BLaER1 treated with 17β-estradiol and CSF1 and Interleukin-3, amounts not matched to agents 10 nM and 100 nM (cell line): ENCODE data around the gene DIAPH2.
A peak's percentile ranks its signal among the peaks of the same experiment; 100 is the strongest.

Source experiments
- H3K27ac ChIP-seq, 11 experiments: shearing (Covaris generic); formaldehyde crosslinking; 2 replicates each; pipeline ENCODE4 v1.8.1; 2022
- H3K27me3 ChIP-seq, 11 experiments: shearing (Covaris generic); formaldehyde crosslinking; 2 replicates each; pipeline ENCODE4 v1.8.1; 2022
- H3K36me3 ChIP-seq, 11 experiments: shearing (Covaris generic); formaldehyde crosslinking; 2 replicates each; pipeline ENCODE4 v1.8.1; 2022
- H3K4me1 ChIP-seq, 10 experiments: shearing (Covaris generic); formaldehyde crosslinking; 2 replicates each; pipeline ENCODE4 v1.8.1; 2022
- H3K4me2 ChIP-seq, 11 experiments: shearing (Covaris generic); formaldehyde crosslinking; 2 replicates each; pipeline ENCODE4 v1.8.1; 2022
- H3K4me3 ChIP-seq, 10 experiments: shearing (Covaris generic); formaldehyde crosslinking; 2 replicates each; pipeline ENCODE4 v1.8.1; 2022
- H3K9ac ChIP-seq, 11 experiments: shearing (Covaris generic); formaldehyde crosslinking; 2 replicates each; pipeline ENCODE4 v1.8.1; 2022
- H3K9me3 ChIP-seq, 11 experiments: shearing (Covaris generic); formaldehyde crosslinking; replicated peaks in 1 of 11; 2 replicates each; pipeline ENCODE4 v1.8.1; 2022
- H4K20me1 ChIP-seq, 11 experiments: shearing (Covaris generic); formaldehyde crosslinking; 2 replicates each; pipeline ENCODE4 v1.8.1; 2022
- Cebpa-rat ChIP-seq, 11 experiments: shearing (Covaris generic); IDR thresholded peaks; 2 replicates each; pipeline ENCODE4 v1.8.1; 2022

DIAPH2 gene

GRCh38 chrX:96684339-96685209 is at the start of gene DIAPH2:
TSS of gene DIAPH2 (plus strand) at chrX:96684842.
- H4K20me1 ChIP-seq, result peaks cover 0 to 10% (median 0%) of the 10 kb centered on the region in 11 experiments; a peak in 1 of 22 replicates
- peak within 1 kb of the TSS; percentile 67 to 89 (median 80) for H3K4me3 ChIP-seq
- peak within 1 kb of the TSS; percentile 85 to 95 (median 92) for H3K9ac ChIP-seq
- no peak for TF ChIP-seq Cebpa-rat (IDR thresholded peaks at IDR 0.05)
- peaks cover 0 to 27% (median 13%) of the 10 kb centered on the region in 10 experiments; a peak in 14 of 20 replicates for H3K4me1 ChIP-seq
- no peaks in the 10 kb centered on the region; a peak in 1 of 22 replicates for H3K36me3 ChIP-seq
- H3K4me2 ChIP-seq, result peak within 1 kb of the TSS; percentile 52 to 70 (median 61)
- peaks cover 51 to 99% (median 98%) of the 10 kb centered on the region in 11 experiments for H3K27me3 ChIP-seq
- H3K9me3 ChIP-seq, result peaks cover 0 to 12% (median 0%) of the 10 kb centered on the region in 11 experiments; a peak in 3 of 22 replicates
- H3K27ac ChIP-seq, result peak within 1 kb of the TSS; percentile 84 to 96 (median 93)

GRCh38 chrX:96650023-96650422 is 34.6 kb upstream of the DIAPH2 start:
- TF ChIP-seq Cebpa-rat (IDR thresholded peaks at IDR 0.05), result no peak
- no peaks in the 10 kb centered on the region for H3K9me3 ChIP-seq
- H3K9ac ChIP-seq, result no peak overlapping the region
- no peak overlapping the region for H3K4me3 ChIP-seq
- H3K4me2 ChIP-seq, result no peak overlapping the region
- no peaks in the 10 kb centered on the region for H3K36me3 ChIP-seq
- H4K20me1 ChIP-seq, result no peaks in the 10 kb centered on the region
- no peaks in the 10 kb centered on the region for H3K4me1 ChIP-seq
- no peak overlapping the region for H3K27ac ChIP-seq
- peaks cover 83 to 100% (median 95%) of the 10 kb centered on the region in 11 experiments for H3K27me3 ChIP-seq

- H3K9ac ChIP-seq, result no peak overlapping the region
- no peak overlapping the region for H3K4me2 ChIP-seq
- no peak overlapping the region for H3K4me3 ChIP-seq
- no peaks in the 10 kb centered on the region; a peak in 1 of 22 replicates for H4K20me1 ChIP-seq
- H3K36me3 ChIP-seq, result no peaks in the 10 kb centered on the region
- peaks cover 0 to 15% (median 4%) of the 10 kb centered on the region in 11 experiments; a peak in 7 of 22 replicates for H3K9me3 ChIP-seq
- no peaks in the 10 kb centered on the region for H3K4me1 ChIP-seq
- peaks cover 58 to 100% (median 95%) of the 10 kb centered on the region in 11 experiments for H3K27me3 ChIP-seq
- H3K27ac ChIP-seq, result no peak overlapping the region
- no peak for TF ChIP-seq Cebpa-rat (IDR thresholded peaks at IDR 0.05)
Observed at GRCh38 chrX:96655947-96656623, 28.6 kb upstream of the DIAPH2 start.

GRCh38 chrX:96682516-96682915 is 2.1 kb upstream of the DIAPH2 start:
- no peak overlapping the region for H3K9ac ChIP-seq
- H3K4me3 ChIP-seq, result no peak overlapping the region
- H4K20me1 ChIP-seq, result no peaks in the 10 kb centered on the region; a peak in 1 of 22 replicates
- H3K27ac ChIP-seq, result no peak overlapping the region
- H3K36me3 ChIP-seq, result no peaks in the 10 kb centered on the region
- TF ChIP-seq Cebpa-rat (IDR thresholded peaks at IDR 0.05), result no peak
- no peak overlapping the region for H3K4me2 ChIP-seq
- peaks cover 0 to 12% (median 0%) of the 10 kb centered on the region in 11 experiments; a peak in 3 of 22 replicates for H3K9me3 ChIP-seq
- H3K27me3 ChIP-seq, result peaks cover 56 to 100% (median 95%) of the 10 kb centered on the region in 11 experiments
- H3K4me1 ChIP-seq, result peaks cover 0 to 16% (median 7%) of the 10 kb centered on the region in 10 experiments; a peak in 10 of 20 replicates

GRCh38 chrX:96683997-96684338 is 674 bp upstream of the DIAPH2 start:
- H3K4me1 ChIP-seq, result peaks cover 0 to 21% (median 12%) of the 10 kb centered on the region in 10 experiments; a peak in 14 of 20 replicates
- peaks cover 0 to 10% (median 0%) of the 10 kb centered on the region in 11 experiments; a peak in 1 of 22 replicates for H4K20me1 ChIP-seq
- H3K9ac ChIP-seq, result peak overlapping the region in 9 of 11 experiments; percentile 26 to 94 (median 91); a peak in 10 of 22 replicates
- peak overlapping the region; percentile 67 to 89 (median 80); a peak in 19 of 20 replicates for H3K4me3 ChIP-seq
- peaks cover 50 to 99% (median 98%) of the 10 kb centered on the region in 11 experiments for H3K27me3 ChIP-seq
- H3K36me3 ChIP-seq, result no peaks in the 10 kb centered on the region; a peak in 1 of 22 replicates
- H3K9me3 ChIP-seq, result peaks cover 0 to 12% (median 0%) of the 10 kb centered on the region in 11 experiments; a peak in 3 of 22 replicates
- no peak for TF ChIP-seq Cebpa-rat (IDR thresholded peaks at IDR 0.05)
- H3K27ac ChIP-seq, result peak overlapping the region in 10 of 11 experiments; percentile 88 to 96 (median 94); a peak in 17 of 22 replicates
- H3K4me2 ChIP-seq, result peak overlapping the region; percentile 19 to 70 (median 55); a peak in 19 of 22 replicates

- Histone ChIP-seq H3K36me3 (no peaks in the 10 kb centered on the region; a peak in 1 of 22 replicates), H4K20me1 (peaks cover 0 to 10% (median 0%) of the 10 kb centered on the region in 11 experiments; a peak in 1 of 22 replicates), H3K27me3 (peaks cover 55 to 99% (median 97%) of the 10 kb centered on the region in 11 experiments), H3K4me1 (peaks cover 0 to 28% (median 13%) of the 10 kb centered on the region in 10 experiments; a peak in 14 of 20 replicates), H3K4me3 (peak overlapping the region; percentile 67 to 89 (median 80)), H3K9ac (peak overlapping the region; percentile 85 to 95 (median 92)), H3K4me2 (peak overlapping the region; percentile 39 to 70 (median 61)), H3K9me3 (peaks cover 0 to 12% (median 0%) of the 10 kb centered on the region in 11 experiments; a peak in 3 of 22 replicates), H3K27ac (peak overlapping the region; percentile 84 to 96 (median 93))
- TF ChIP-seq Cebpa-rat (IDR thresholded peaks at IDR 0.05), result peak in 9 of 11 experiments; percentile 37 to 71 (median 57); a peak in 10 of 22 replicates
Observed at GRCh38 chrX:96685210-96686099, 813 bp downstream of the DIAPH2 start.

- Histone ChIP-seq H3K4me3 (peak overlapping the region in 1 of 10 experiments; percentile 13; a peak in 1 of 20 replicates), H3K4me1 (peaks cover 0 to 41% (median 10%) of the 10 kb centered on the region in 10 experiments; a peak in 14 of 20 replicates)
Observed at GRCh38 chrX:96687776-96688175, 3.1 kb downstream of the DIAPH2 start.

More at GRCh38 chrX:96687776-96688175, 3.1 kb downstream of the DIAPH2 start:
- Histone ChIP-seq H4K20me1 (peaks cover 0 to 16% (median 3%) of the 10 kb centered on the region in 11 experiments; a peak in 6 of 22 replicates), H3K9me3 (peaks cover 0 to 12% (median 0%) of the 10 kb centered on the region in 11 experiments; a peak in 3 of 22 replicates), H3K27ac (no peak overlapping the region; a peak in 1 of 22 replicates), H3K27me3 (peaks cover 66 to 99% (median 96%) of the 10 kb centered on the region in 11 experiments), H3K9ac (no peak overlapping the region), H3K4me2 (peak overlapping the region in 4 of 11 experiments; percentile 61 to 70 (median 68); a peak in 7 of 22 replicates), H3K36me3 (no peaks in the 10 kb centered on the region; a peak in 1 of 22 replicates)
- TF ChIP-seq Cebpa-rat (IDR thresholded peaks at IDR 0.05), result no peak
